IMR-90 (cell line): Measurements from ENCODE around the gene CDO1.

Experiments
- CHD1 ChIP-seq: IDR thresholded peaks from 2 replicates; pipeline ENCODE4 v1.6.1; 2012; ENCODE audit warnings: low read depth, low read length, improper control_type of control experiment
- CTCF ChIP-seq: conservative IDR thresholded peaks from 2 replicates; pipeline ENCODE4 v1.5.1; 2012; ENCODE audit warnings: mild to moderate bottlenecking, low read depth, low read length, improper control_type of control experiment
- MAFK ChIP-seq: IDR thresholded peaks from 2 replicates; pipeline ENCODE4 v1.6.1; 2012; ENCODE audit warnings: low read depth, low read length, improper control_type of control experiment
- MXI1 ChIP-seq: IDR thresholded peaks from 2 replicates; pipeline ENCODE4 v1.6.1; 2012; ENCODE audit warnings: low read depth, mild to moderate bottlenecking, low read length, moderate library complexity, borderline replicate concordance
- POLR2A ChIP-seq: IDR thresholded peaks from 2 replicates; pipeline ENCODE4 v1.6.1; 2012; ENCODE audit warnings: mild to moderate bottlenecking, low read depth, low read length
- RAD21 ChIP-seq: IDR thresholded peaks from 2 replicates; pipeline ENCODE4 v1.6.1; 2012; ENCODE audit warnings: low read length, improper control_type of control experiment
- RFX5 ChIP-seq: IDR thresholded peaks from 2 replicates; pipeline ENCODE4 v1.8.0; 2012; ENCODE audit warnings: low read depth, mild to moderate bottlenecking, low read length, moderate library complexity
- USF2 ChIP-seq: fragments of 150-350 bp; IDR thresholded peaks from 2 replicates; pipeline ENCODE4 v1.6.1; 2017; ENCODE audit warnings: mild to moderate bottlenecking, antibody characterized with exemption, low read length, low read depth

GRCh38 chr5:115849258-115849798, 32.9 kb upstream of the CDO1 start:
- TF ChIP-seq CTCF (no peak), CHD1 (no peak), MAFK (no peak), MXI1 (no peak), POLR2A (no peak), RFX5 (no peak), USF2 (no peak), RAD21 (no peak)
